HUES48 (cell line): ENCODE measurements around the gene SCRG1.

ENCODE experiments used
- H3K27ac ChIP-seq: one replicate; pipeline ENCODE4 v1.7.0; 2013; ENCODE audit warnings: low read depth, low read length, inconsistent platforms
- H3K27me3 ChIP-seq: 2 replicates; pipeline ENCODE4 v1.6.1; 2013; ENCODE audit warnings: mild to moderate bottlenecking, low read length; ENCODE audit not compliant: control insufficient read depth, insufficient read depth
- H3K36me3 ChIP-seq: 2 replicates; pipeline ENCODE4 v1.6.1; 2013; ENCODE audit warnings: low read length; ENCODE audit not compliant: control insufficient read depth, insufficient read depth
- H3K4me1 ChIP-seq: 2 replicates; pipeline ENCODE4 v1.6.1; 2013; ENCODE audit warnings: mild to moderate bottlenecking, low read length; ENCODE audit not compliant: control insufficient read depth, insufficient read depth
- H3K4me3 ChIP-seq: 2 replicates; pipeline ENCODE4 v1.5.1; 2013; ENCODE audit warnings: mild to moderate bottlenecking, low read depth, low read length
- H3K9ac ChIP-seq: 2 replicates; pipeline ENCODE4 v1.6.1; 2013; ENCODE audit warnings: mild to moderate bottlenecking, low read depth, low read length, moderate library complexity
- H3K9me3 ChIP-seq: 2 replicates; pipeline ENCODE4 v1.6.1; 2013; ENCODE audit warnings: low read length; ENCODE audit not compliant: control insufficient read depth, insufficient read depth

Gene SCRG1

GRCh38 chr4:173426064-173426463 lies 27.1 kb upstream of the SCRG1 start:
- Histone ChIP-seq H3K4me1 (no peaks in the 10 kb centered on the region), H3K27ac (no peak overlapping the region), H3K4me3 (no peak overlapping the region), H3K9ac (no peak overlapping the region), H3K36me3 (no peaks in the 10 kb centered on the region), H3K9me3 (no peaks in the 10 kb centered on the region), H3K27me3 (no peaks in the 10 kb centered on the region)

GRCh38 chr4:173424899-173425805 lies 26.2 kb upstream of the SCRG1 start:
- Histone ChIP-seq H3K36me3 (no peaks in the 10 kb centered on the region), H3K4me3 (no peak overlapping the region), H3K9ac (no peak overlapping the region), H3K4me1 (no peaks in the 10 kb centered on the region), H3K27ac (no peak overlapping the region), H3K27me3 (no peaks in the 10 kb centered on the region), H3K9me3 (no peaks in the 10 kb centered on the region)

- Histone ChIP-seq H3K27ac (no peak overlapping the region), H3K36me3 (no peaks in the 10 kb centered on the region), H3K9ac (no peak overlapping the region), H3K4me1 (no peaks in the 10 kb centered on the region), H3K9me3 (no peaks in the 10 kb centered on the region), H3K4me3 (no peak overlapping the region), H3K27me3 (no peaks in the 10 kb centered on the region)
Measured at GRCh38 chr4:173420801-173421200, 21.9 kb upstream of the SCRG1 start.

- no peaks in the 10 kb centered on the region for H3K4me1 ChIP-seq
- no peaks in the 10 kb centered on the region for H3K36me3 ChIP-seq
- H3K4me3 ChIP-seq, result no peak overlapping the region
- no peaks in the 10 kb centered on the region for H3K27me3 ChIP-seq
- H3K9me3 ChIP-seq, result no peaks in the 10 kb centered on the region
- H3K27ac ChIP-seq, result no peak overlapping the region
- H3K9ac ChIP-seq, result no peak overlapping the region
Measured at GRCh38 chr4:173420324-173420752, 21.4 kb upstream of the SCRG1 start.

- Histone ChIP-seq H3K36me3 (no peaks in the 10 kb centered on the region), H3K27ac (no peak overlapping the region), H3K9me3 (no peaks in the 10 kb centered on the region), H3K9ac (no peak overlapping the region), H3K4me1 (no peaks in the 10 kb centered on the region), H3K4me3 (no peak overlapping the region), H3K27me3 (no peaks in the 10 kb centered on the region)
Measured at GRCh38 chr4:173418639-173419038, 19.7 kb upstream of the SCRG1 start.

GRCh38 chr4:173417833-173418232 lies 18.9 kb upstream of the SCRG1 start:
- Histone ChIP-seq H3K9me3 (no peaks in the 10 kb centered on the region), H3K36me3 (no peaks in the 10 kb centered on the region), H3K4me3 (no peak overlapping the region), H3K27me3 (no peaks in the 10 kb centered on the region), H3K4me1 (no peaks in the 10 kb centered on the region), H3K27ac (no peak overlapping the region), H3K9ac (no peak overlapping the region)

- H3K9ac ChIP-seq, result no peak overlapping the region
- no peaks in the 10 kb centered on the region for H3K36me3 ChIP-seq
- H3K27me3 ChIP-seq, result no peaks in the 10 kb centered on the region
- no peaks in the 10 kb centered on the region for H3K9me3 ChIP-seq
- no peak overlapping the region for H3K4me3 ChIP-seq
- no peaks in the 10 kb centered on the region for H3K4me1 ChIP-seq
- H3K27ac ChIP-seq, result no peak overlapping the region
Measured at GRCh38 chr4:173415885-173416653, 17.2 kb upstream of the SCRG1 start.

GRCh38 chr4:173415092-173415491 lies 16.2 kb upstream of the SCRG1 start:
- Histone ChIP-seq H3K27me3 (no peaks in the 10 kb centered on the region), H3K4me3 (no peak overlapping the region), H3K27ac (no peak overlapping the region), H3K9me3 (no peaks in the 10 kb centered on the region), H3K4me1 (no peaks in the 10 kb centered on the region), H3K36me3 (no peaks in the 10 kb centered on the region), H3K9ac (no peak overlapping the region)

- Histone ChIP-seq H3K4me3 (no peak overlapping the region), H3K9me3 (no peaks in the 10 kb centered on the region), H3K27me3 (no peaks in the 10 kb centered on the region), H3K36me3 (no peaks in the 10 kb centered on the region), H3K4me1 (no peaks in the 10 kb centered on the region), H3K9ac (no peak overlapping the region), H3K27ac (no peak overlapping the region)
Measured at GRCh38 chr4:173414456-173414855, 15.5 kb upstream of the SCRG1 start.

- no peak overlapping the region for H3K4me3 ChIP-seq
- no peaks in the 10 kb centered on the region for H3K27me3 ChIP-seq
- H3K27ac ChIP-seq, result no peak overlapping the region
- H3K4me1 ChIP-seq, result no peaks in the 10 kb centered on the region
- no peaks in the 10 kb centered on the region for H3K9me3 ChIP-seq
- H3K36me3 ChIP-seq, result no peaks in the 10 kb centered on the region
- no peak overlapping the region for H3K9ac ChIP-seq
Measured at GRCh38 chr4:173413036-173413435, 14.1 kb upstream of the SCRG1 start.

- no peaks in the 10 kb centered on the region for H3K36me3 ChIP-seq
- no peak overlapping the region for H3K9ac ChIP-seq
- H3K27ac ChIP-seq, result no peak overlapping the region
- no peaks in the 10 kb centered on the region for H3K9me3 ChIP-seq
- H3K4me3 ChIP-seq, result no peak overlapping the region
- H3K4me1 ChIP-seq, result no peaks in the 10 kb centered on the region
- no peaks in the 10 kb centered on the region for H3K27me3 ChIP-seq
Measured at GRCh38 chr4:173411106-173411693, 12.3 kb upstream of the SCRG1 start.
